IMR-90 (cell line): ENCODE data around the gene NELFE. TPM values are rescaled to one million over a fixed set of nuclear protein-coding genes. Genes with fewer than 3 reads are reported as not detected.

ENCODE experiments used
- ATAC-seq: fragments of 200-7000 bp; cut with Tn5 transposase; 2 replicates; pipeline ENCODE4 v1.9.1; 2020; ENCODE audit warnings: low read depth, mild to moderate bottlenecking, moderate library complexity
- BruUV-seq: library from RNA; stranded (reverse); fragments of 400-500 nt; replicated peaks from 2 replicates; lab custom pipeline; 2021; lab: Mats Ljungman, UMichigan
- CTCF ChIA-PET: fragments of 300-600 bp; formaldehyde crosslinking; extraction: SDS; loops from one replicate; lab custom pipeline; 2021; ENCODE audit warnings: antibody characterized with exemption; lab: Yijun Ruan, JAX
- POLR2A ChIA-PET: fragments of 300-600 bp; sonication (Branson Sonifier 250); formaldehyde crosslinking; loops from one replicate; lab custom pipeline; 2022; ENCODE audit warnings: antibody characterized with exemption; ENCODE audit not compliant: unreplicated experiment; lab: Charles Lee
- DNase-seq: peaks from one replicate; pipeline ENCODE4 v3.0.0; 2013
- H2AFZ ChIP-seq: replicated peaks from 2 replicates; pipeline ENCODE3; 2013; ENCODE audit warnings: low read length, mild to moderate bottlenecking; ENCODE audit not compliant: poor library complexity
- H2AK5ac ChIP-seq: 2 replicates; pipeline ENCODE4 v1.6.1; 2013; ENCODE audit warnings: low read depth, low read length, inconsistent platforms
- H2AK9ac ChIP-seq: replicated peaks from 2 replicates; pipeline ENCODE3; 2013; ENCODE audit warnings: mild to moderate bottlenecking, low read depth, low read length, moderate library complexity; ENCODE audit not compliant: poor library complexity
- H2BK120ac ChIP-seq: 2 replicates; pipeline ENCODE4 v1.6.1; 2013; ENCODE audit warnings: low read depth, low read length, inconsistent platforms
- H2BK15ac ChIP-seq: 3 replicates; pipeline ENCODE4 v1.6.1; 2013; ENCODE audit warnings: low read depth, low read length, inconsistent platforms
- H2BK20ac ChIP-seq: 2 replicates; pipeline ENCODE4 v1.6.1; 2013; ENCODE audit warnings: low read depth, mild to moderate bottlenecking, inconsistent platforms, low read length, moderate library complexity
- H2BK5ac ChIP-seq: 2 replicates; pipeline ENCODE4 v1.6.1; 2013; ENCODE audit warnings: mild to moderate bottlenecking, low read depth, low read length, inconsistent platforms; ENCODE audit not compliant: poor library complexity, severe bottlenecking
- H3K14ac ChIP-seq: replicated peaks from 2 replicates; pipeline ENCODE4 v1.6.1; 2013; ENCODE audit warnings: low read depth, low read length, inconsistent platforms
- H3K18ac ChIP-seq: 2 replicates; pipeline ENCODE4 v1.6.1; 2013; ENCODE audit warnings: low read depth, low read length, control low read depth
- H3K23ac ChIP-seq: 2 replicates; pipeline ENCODE4 v1.6.1; 2013; ENCODE audit warnings: low read depth, low read length, inconsistent platforms
- H3K27ac ChIP-seq: 2 replicates; pipeline ENCODE4 v1.5.1; 2013; ENCODE audit warnings: mild to moderate bottlenecking, control low read depth, low read length; ENCODE audit not compliant: insufficient read depth
- H3K27me3 ChIP-seq: 2 replicates; pipeline ENCODE4 v1.6.1; 2013; ENCODE audit warnings: low read length; ENCODE audit not compliant: control insufficient read depth, insufficient read depth
- H3K36me3 ChIP-seq: 2 replicates; pipeline ENCODE4 v1.6.1; 2013; ENCODE audit warnings: low read length, mixed read lengths; ENCODE audit not compliant: control insufficient read depth, insufficient read depth
- H3K4ac ChIP-seq: 2 replicates; pipeline ENCODE4 v1.6.1; 2013; ENCODE audit warnings: low read depth, low read length, inconsistent platforms
- H3K4me1 ChIP-seq: 2 replicates; pipeline ENCODE4 v1.6.1; 2013; ENCODE audit warnings: low read length, mixed read lengths; ENCODE audit not compliant: control insufficient read depth, insufficient read depth
- H3K4me2 ChIP-seq: 2 replicates; pipeline ENCODE4 v1.6.1; 2013; ENCODE audit warnings: low read depth, mild to moderate bottlenecking, control low read depth, low read length, moderate library complexity
- H3K4me3 ChIP-seq: 2 replicates; pipeline ENCODE4 v1.5.1; 2013; ENCODE audit warnings: low read depth, mild to moderate bottlenecking, control low read depth, low read length, moderate library complexity; ENCODE audit not compliant: insufficient read depth
- H3K56ac ChIP-seq: 2 replicates; pipeline ENCODE4 v1.6.1; 2013; ENCODE audit warnings: low read length, inconsistent platforms; ENCODE audit not compliant: insufficient read depth; ENCODE audit errors: extremely low read depth
- H3K79me1 ChIP-seq, 2 experiments: 2 replicates each; pipeline ENCODE4 v1.6.1; 2013; ENCODE audit warnings: low read length in 2 of 2, inconsistent platforms in 1 of 2, low read depth in 1 of 2
- H3K9ac ChIP-seq: 2 replicates; pipeline ENCODE4 v1.6.1; 2013; ENCODE audit warnings: low read depth, low read length, control low read depth
- H3K9me1 ChIP-seq: 2 replicates; pipeline ENCODE4 v1.6.1; 2013; ENCODE audit warnings: low read length, inconsistent platforms; ENCODE audit not compliant: insufficient read depth
- H3K9me3 ChIP-seq: 2 replicates; pipeline ENCODE4 v1.6.1; 2013; ENCODE audit warnings: low read length; ENCODE audit not compliant: control insufficient read depth, insufficient read depth
- H4K20me1 ChIP-seq: 2 replicates; pipeline ENCODE4 v1.6.1; 2013; ENCODE audit warnings: low read length, inconsistent platforms; ENCODE audit not compliant: insufficient read depth
- H4K5ac ChIP-seq: 2 replicates; pipeline ENCODE4 v1.6.1; 2013; ENCODE audit warnings: mild to moderate bottlenecking, low read depth, low read length, control low read depth
- H4K8ac ChIP-seq, 2 experiments: 2 replicates each; pipeline ENCODE4 v1.6.1; 2013; ENCODE audit warnings: low read depth in 2 of 2, low read length in 2 of 2, control low read depth in 1 of 2, inconsistent platforms in 1 of 2
- H4K91ac ChIP-seq: 2 replicates; pipeline ENCODE4 v1.6.1; 2013; ENCODE audit warnings: low read depth, low read length, inconsistent platforms; ENCODE audit not compliant: insufficient read depth
- CTCF ChIP-seq: conservative IDR thresholded peaks from 2 replicates; pipeline ENCODE4 v1.5.1; 2012; ENCODE audit warnings: mild to moderate bottlenecking, low read depth, low read length, improper control_type of control experiment
- ELK1 ChIP-seq: fragments of 150-350 bp; IDR thresholded peaks from 2 replicates; pipeline ENCODE4 v1.6.1; 2016; ENCODE audit warnings: low read depth, mild to moderate bottlenecking, low read length, moderate library complexity, borderline replicate concordance
- WGBS, 2 experiments: methylation state at CpG; one replicate each; pipeline versions ENCODE4 v1.1.5 to v1.1.7; 2013; ENCODE audit warnings: missing lambda C conversion rate in 2 of 2; ENCODE audit not compliant: insufficient read length in 1 of 2; ENCODE audit errors: extremely low coverage in 2 of 2; 5-methylcytosine and 5-hydroxymethylcytosine counted together
- dilution Hi-C: fragments of 300-500 bp; cut with HindIII; formaldehyde crosslinking; loops from one replicate; pipeline ENCODE4 v1.14.3; 2018; ENCODE audit warnings: low sequenced_read_pairs; ENCODE audit not compliant: unreplicated experiment
- in situ Hi-C: fragments of 300-500 bp; cut with MboI; formaldehyde crosslinking; loops from 3 replicates; pipeline ENCODE4 v1.14.3; 2019; ENCODE audit warnings: low sequenced_read_pairs, inconsistent platforms, mixed read lengths
- intact Hi-C: fragments of 100-400 bp; cut with micrococcal nuclease; formaldehyde crosslinking; loops from 2 replicates; pipeline ENCODE4 v1.10.0; 2022
- polyA plus RNA-seq, 3 experiments: library from polyadenylated mRNA; depleted of rRNA; stranded (reverse); fragments of >200 nt; gene quantifications; 2 replicates each; pipeline ENCODE4 v1.2.3, GENCODE V29; 2012; ENCODE audit warnings: low replicate concordance in 1 of 3
- total RNA-seq: library from RNA; depleted of rRNA; stranded (reverse); fragments of >200 nt; gene quantifications from 2 replicates; pipeline ENCODE4 v1.2.3, GENCODE V29; 2012

The NELFE gene
- total and polyA plus RNA-seq, 2 of the 4 experiments (the other 2 are of a cell fraction): 63.6 to 76.0 TPM

GRCh38 chr6:31966506-31966905, 7.7 kb upstream of the NELFE start:
- Histone ChIP-seq H4K8ac (no peak overlapping the region), H3K9me1 (peaks cover under 1% of the 10 kb centered on the region; the same call in 1 of the 2 replicates), H2BK15ac (no peak overlapping the region), H3K79me1 (peaks cover 9 to 27% of the 10 kb centered on the region in 2 experiments), H3K4me1 (peaks cover 8% of the 10 kb centered on the region), H3K56ac (no peak overlapping the region), H4K20me1 (no peaks in the 10 kb centered on the region), H3K9ac (no peak overlapping the region), H3K4me3 (no peak overlapping the region), H4K5ac (no peak overlapping the region), H3K4me2 (no peak overlapping the region), H2BK120ac (no peak overlapping the region), H3K4ac (no peak overlapping the region), H2AFZ (no peak overlapping the region), H3K18ac (no peak overlapping the region), H3K9me3 (no peaks in the 10 kb centered on the region), H4K91ac (no peak overlapping the region), H3K27ac (no peak overlapping the region), H2BK5ac (no peak overlapping the region), H3K27me3 (no peaks in the 10 kb centered on the region), H2BK20ac (no peak overlapping the region), H3K14ac (no peak overlapping the region), H3K36me3 (peaks cover 73% of the 10 kb centered on the region), H2AK9ac (no peak overlapping the region), H2AK5ac (no peak overlapping the region), H3K23ac (no peak overlapping the region)
- in situ Hi-C loops: no loop called here
- BruUV-seq: no TSS peak
- TF ChIP-seq CTCF (no peak), ELK1 (no peak)
- dilution Hi-C loops: no loop called here
- ATAC-seq: no peak
- intact Hi-C loops: no loop called here
- 93% methylated on average over 5 of the region's 7 CpGs; no CpG with 5 or more reads in 1 of the 2 experiments for WGBS, 2 experiments
- CTCF ChIA-PET: no interaction called here
- DNase-seq: no peak
- POLR2A ChIA-PET: no interaction called here
